ENCODE results near the gene POMC. TPM values are rescaled to one million over a fixed set of nuclear protein-coding genes. Genes with fewer than 3 reads are reported as not detected.
"Not testable (repeated sequence)": the region's sequence is repeated elsewhere in the genome, so short reads cannot be mapped to it uniquely, and the experiment has no call there.

POMC gene
- total RNA-seq, 2 experiments from 2014 or later: 4.5 TPM

- Histone ChIP-seq H3K27ac (ENCODE audit: low read depth in 1 of 2, low read length in 2 of 2) (no peak overlapping the region), H3K27me3 (ENCODE audit: control insufficient read depth in 1 of 2, insufficient read depth in 2 of 2, low read length in 2 of 2) (peaks cover 0 to 2% of the 10 kb centered on the region in 2 experiments), H3K4me1 (ENCODE audit: insufficient read depth, low read length) (peaks cover 1% of the 10 kb centered on the region), H3K36me3 (ENCODE audit: insufficient read depth, low read length) (no peaks in the 10 kb centered on the region), H3K9me3 (ENCODE audit: control insufficient read depth in 1 of 2, insufficient read depth in 1 of 2, low read length in 2 of 2) (no peaks in the 10 kb centered on the region), H3K4me3 (ENCODE audit: low read length) (no peak overlapping the region)
- Mint-ChIP-seq H3K27ac (no peak overlapping the region), H3K4me1 (ENCODE audit: low read depth) (peaks cover 18% of the 10 kb centered on the region), H3K27me3 (no peaks in the 10 kb centered on the region), H3K36me3 (ENCODE audit: low read depth) (peaks cover 5% of the 10 kb centered on the region), H3K9me3 (no peaks in the 10 kb centered on the region), H3K4me3 (no peak overlapping the region)
- DNase-seq (no peak), ATAC-seq (ENCODE audit: poor library complexity) (no peak)
- POLR2A ChIA-PET: no interaction called here
- intact Hi-C loops (cut with DNase I, micrococcal nuclease): no loop called here
- no peak for TF ChIP-seq CTCF (IDR thresholded peaks at IDR 0.05)
- CTCF ChIA-PET: no interaction called here
Observed at GRCh38 chr2:25155401-25155800, 13.0 kb downstream of the POMC start.

DNA sequence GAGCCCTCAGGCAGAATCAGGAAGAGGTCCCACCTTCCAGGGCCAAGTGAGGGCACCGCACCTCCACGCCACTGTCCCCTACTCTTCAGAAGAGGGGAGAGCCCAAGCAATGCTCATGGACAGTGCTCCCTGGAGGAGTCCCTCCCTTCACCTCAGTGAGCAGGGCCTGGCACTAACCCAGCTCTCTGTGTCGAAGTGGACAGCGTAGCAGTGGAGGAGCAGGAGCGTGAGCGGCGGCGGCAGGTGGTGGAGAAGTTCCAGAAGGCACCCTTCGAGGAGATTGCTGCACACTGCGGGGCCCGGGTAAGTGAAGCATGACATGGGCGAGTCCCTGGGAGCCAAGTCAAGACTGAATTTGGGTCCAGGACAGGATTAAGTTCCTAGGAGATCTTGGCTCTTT, 16.7 kb downstream of the POMC start:
- POLR2A ChIA-PET: no interaction called here
- DNase-seq (no peak), ATAC-seq (ENCODE audit: poor library complexity) (no peak)
- intact Hi-C loops (cut with DNase I, micrococcal nuclease): no loop called here
- Mint-ChIP-seq H3K27ac (no peak overlapping the region), H3K9me3 (no peaks in the 10 kb centered on the region), H3K36me3 (ENCODE audit: low read depth) (no peaks in the 10 kb centered on the region), H3K4me3 (no peak overlapping the region), H3K4me1 (ENCODE audit: low read depth) (no peaks in the 10 kb centered on the region), H3K27me3 (no peaks in the 10 kb centered on the region)
- TF ChIP-seq CTCF (IDR thresholded peaks at IDR 0.05): no peak
- Histone ChIP-seq H3K9me3 (ENCODE audit: control insufficient read depth in 1 of 2, insufficient read depth in 1 of 2, low read length in 2 of 2) (no peaks in the 10 kb centered on the region), H3K27ac (ENCODE audit: low read depth in 1 of 2, low read length in 2 of 2) (no peak overlapping the region), H3K36me3 (ENCODE audit: insufficient read depth, low read length) (no peaks in the 10 kb centered on the region), H3K4me1 (ENCODE audit: insufficient read depth, low read length) (no peaks in the 10 kb centered on the region), H3K27me3 (ENCODE audit: control insufficient read depth in 1 of 2, insufficient read depth in 2 of 2, low read length in 2 of 2) (peaks cover 0 to 2% of the 10 kb centered on the region in 2 experiments), H3K4me3 (ENCODE audit: low read length) (no peak overlapping the region)
- CTCF ChIA-PET: interaction anchor here (1.0 kb wide), 1 partner anchor 13 kb away, joined by 4 read pairs; no protein-coding TSS in a partner anchor

DNA sequence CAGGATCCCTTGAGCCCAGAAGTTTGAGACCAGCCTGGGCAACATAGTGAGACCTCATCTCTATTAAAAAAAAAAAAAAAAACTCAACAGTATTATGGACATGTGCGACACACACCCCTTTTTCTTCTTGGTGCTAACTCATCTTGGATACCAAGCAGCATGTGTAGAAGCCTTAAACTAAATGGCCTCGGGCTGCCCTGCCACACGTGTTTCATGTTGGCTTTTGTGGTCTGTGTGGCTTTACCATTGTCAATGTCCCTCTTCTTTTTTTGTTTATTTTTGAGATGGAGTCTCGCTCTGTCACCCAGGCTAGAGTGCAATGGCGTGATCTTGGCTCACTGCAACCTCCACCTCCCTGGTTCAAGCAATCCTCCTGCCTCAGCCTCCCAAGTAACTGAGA, 17.4 kb downstream of the POMC start:
- H3K27ac ChIP-seq (ENCODE audit: low read depth in 1 of 2, low read length in 2 of 2); H3K27ac Mint-ChIP-seq; H3K4me3 ChIP-seq (ENCODE audit: low read length); ATAC-seq (ENCODE audit: poor library complexity); CTCF ChIA-PET; H3K27me3 ChIP-seq (ENCODE audit: control insufficient read depth in 1 of 2, insufficient read depth in 2 of 2, low read length in 2 of 2); DNase-seq; H3K9me3 ChIP-seq (ENCODE audit: control insufficient read depth in 1 of 2, insufficient read depth in 1 of 2, low read length in 2 of 2); H3K36me3 Mint-ChIP-seq (ENCODE audit: low read depth); POLR2A ChIA-PET; intact Hi-C loops (cut with DNase I, micrococcal nuclease); H3K4me3 Mint-ChIP-seq; H3K4me1 Mint-ChIP-seq (ENCODE audit: low read depth); H3K36me3 ChIP-seq (ENCODE audit: insufficient read depth, low read length); H3K4me1 ChIP-seq (ENCODE audit: insufficient read depth, low read length); H3K9me3 Mint-ChIP-seq; H3K27me3 Mint-ChIP-seq: not testable (repeated sequence)

- no peaks in the 10 kb centered on the region for H3K4me1 Mint-ChIP-seq (ENCODE audit: low read depth)
- Histone ChIP-seq H3K27ac (ENCODE audit: low read depth in 1 of 2, low read length in 2 of 2) (no peak overlapping the region), H3K27me3 (ENCODE audit: control insufficient read depth in 1 of 2, insufficient read depth in 2 of 2, low read length in 2 of 2) (no peaks in the 10 kb centered on the region), H3K9me3 (ENCODE audit: control insufficient read depth in 1 of 2, insufficient read depth in 1 of 2, low read length in 2 of 2) (no peaks in the 10 kb centered on the region), H3K4me1 (ENCODE audit: insufficient read depth, low read length) (no peaks in the 10 kb centered on the region), H3K4me3 (ENCODE audit: low read length) (no peak overlapping the region), H3K36me3 (ENCODE audit: insufficient read depth, low read length) (no peaks in the 10 kb centered on the region)
- no peak overlapping the region for H3K27ac Mint-ChIP-seq
- no peaks in the 10 kb centered on the region for H3K9me3 Mint-ChIP-seq
- intact Hi-C loops (cut with DNase I, micrococcal nuclease): no loop called here
- ChIA-PET CTCF (interaction anchor here (0.9 kb wide), 1 partner anchor 124 kb away, joined by 3 read pairs; no protein-coding TSS in a partner anchor), POLR2A (no interaction called here)
- no peak for ATAC-seq (ENCODE audit: poor library complexity)
- no peaks in the 10 kb centered on the region for H3K36me3 Mint-ChIP-seq (ENCODE audit: low read depth)
- H3K4me3 Mint-ChIP-seq: no peak overlapping the region
- no peak for DNase-seq
- no peak for TF ChIP-seq CTCF (IDR thresholded peaks at IDR 0.05)
- H3K27me3 Mint-ChIP-seq: no peaks in the 10 kb centered on the region
Observed at GRCh38 chr2:25149646-25150045, 18.7 kb downstream of the POMC start.

Measured in CD4-positive, alpha-beta T cell (primary cell).